ENCODE measurements around the gene SPTBN4.

The SPTBN4 gene

DNA sequence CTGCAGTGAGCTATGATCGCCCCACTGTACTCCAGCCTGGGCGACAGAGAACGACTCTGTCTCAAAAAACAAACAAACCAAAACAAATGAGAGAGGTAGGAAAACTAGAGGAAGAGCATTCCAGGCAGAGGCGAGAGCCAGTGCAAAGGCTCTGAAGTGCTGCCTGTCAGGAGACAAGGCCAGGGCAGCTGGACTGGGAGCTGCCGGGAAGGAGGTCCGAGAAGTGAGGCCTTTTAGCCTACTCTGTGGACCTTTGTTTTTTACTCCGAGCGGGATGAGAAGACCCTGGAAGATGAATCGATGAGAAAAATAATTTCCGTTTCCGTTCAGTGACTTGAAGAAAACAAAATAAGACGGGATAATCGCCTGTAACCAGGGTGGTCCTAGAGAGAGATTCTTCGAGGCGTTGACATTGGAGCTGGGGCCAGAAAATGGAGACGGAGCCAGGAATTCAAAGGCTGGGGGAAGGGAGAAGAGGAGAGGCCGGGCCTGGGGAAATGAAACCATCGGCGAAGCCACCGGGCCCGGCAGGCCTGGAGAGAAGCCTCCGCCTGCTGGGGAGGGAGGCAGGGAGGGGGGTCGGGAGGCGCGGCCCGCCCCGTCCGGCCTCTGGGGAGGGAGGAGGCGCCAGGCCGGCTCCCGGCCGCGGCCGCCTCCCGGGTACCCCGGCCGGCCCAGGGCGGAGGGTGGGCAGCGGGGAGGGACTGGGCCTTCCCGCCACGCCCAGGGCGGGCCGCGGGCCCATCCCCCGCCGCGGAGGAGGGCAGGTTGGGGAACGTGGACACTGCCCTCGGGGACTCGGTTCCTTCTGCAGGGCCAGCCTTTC lies 33.2 kb upstream of the SPTBN4 start (continued):
- TF ChIP-seq, protein P1, sequence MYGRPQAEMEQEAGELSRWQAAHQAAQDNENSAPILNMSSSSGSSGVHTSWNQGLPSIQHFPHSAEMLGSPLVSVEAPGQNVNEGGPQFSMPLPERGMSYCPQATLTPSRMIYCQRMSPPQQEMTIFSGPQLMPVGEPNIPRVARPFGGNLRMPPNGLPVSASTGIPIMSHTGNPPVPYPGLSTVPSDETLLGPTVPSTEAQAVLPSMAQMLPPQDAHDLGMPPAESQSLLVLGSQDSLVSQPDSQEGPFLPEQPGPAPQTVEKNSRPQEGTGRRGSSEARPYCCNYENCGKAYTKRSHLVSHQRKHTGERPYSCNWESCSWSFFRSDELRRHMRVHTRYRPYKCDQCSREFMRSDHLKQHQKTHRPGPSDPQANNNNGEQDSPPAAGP (tag by site-specific recombination; IDR thresholded peaks at IDR 0.05) = peak; percentile 73; the same call in 1 of the 2 replicates
- TF ChIP-seq ZFP3 (tag by site-specific recombination; IDR thresholded peaks at IDR 0.05; ENCODE audit: low read depth) = no peak
- TF ChIP-seq KLF16 (tag by site-specific recombination; IDR thresholded peaks at IDR 0.05) = peak; percentile 33; the same call in 1 of the 2 replicates
- peak; percentile 86 for TF ChIP-seq KLF10 (tag by site-specific recombination; IDR thresholded peaks at IDR 0.05)
- TF ChIP-seq ZNF341 (tag by site-specific recombination; IDR thresholded peaks at IDR 0.05; ENCODE audit: low read depth) = peak; percentile 69
- TF ChIP-seq ZXDB (tag by site-specific recombination; IDR thresholded peaks at IDR 0.05) = peak; percentile 82
- TF ChIP-seq, protein P2, sequence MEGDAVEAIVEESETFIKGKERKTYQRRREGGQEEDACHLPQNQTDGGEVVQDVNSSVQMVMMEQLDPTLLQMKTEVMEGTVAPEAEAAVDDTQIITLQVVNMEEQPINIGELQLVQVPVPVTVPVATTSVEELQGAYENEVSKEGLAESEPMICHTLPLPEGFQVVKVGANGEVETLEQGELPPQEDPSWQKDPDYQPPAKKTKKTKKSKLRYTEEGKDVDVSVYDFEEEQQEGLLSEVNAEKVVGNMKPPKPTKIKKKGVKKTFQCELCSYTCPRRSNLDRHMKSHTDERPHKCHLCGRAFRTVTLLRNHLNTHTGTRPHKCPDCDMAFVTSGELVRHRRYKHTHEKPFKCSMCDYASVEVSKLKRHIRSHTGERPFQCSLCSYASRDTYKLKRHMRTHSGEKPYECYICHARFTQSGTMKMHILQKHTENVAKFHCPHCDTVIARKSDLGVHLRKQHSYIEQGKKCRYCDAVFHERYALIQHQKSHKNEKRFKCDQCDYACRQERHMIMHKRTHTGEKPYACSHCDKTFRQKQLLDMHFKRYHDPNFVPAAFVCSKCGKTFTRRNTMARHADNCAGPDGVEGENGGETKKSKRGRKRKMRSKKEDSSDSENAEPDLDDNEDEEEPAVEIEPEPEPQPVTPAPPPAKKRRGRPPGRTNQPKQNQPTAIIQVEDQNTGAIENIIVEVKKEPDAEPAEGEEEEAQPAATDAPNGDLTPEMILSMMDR (tag by site-specific recombination; IDR thresholded peaks at IDR 0.05) = no peak
- peak; percentile 66; the same call in 1 of the 2 replicates for TF ChIP-seq ZFHX2 (tag by site-specific recombination; conservative IDR thresholded peaks at IDR 0.05)
- TF ChIP-seq ZFP37 (tag by site-specific recombination; IDR thresholded peaks at IDR 0.05) = peak; percentile 89
- TF ChIP-seq OVOL3 (tag by site-specific recombination; IDR thresholded peaks at IDR 0.05) = 0 out of 2 replicates have a peak, but pooled peaks have one; percentile 76
- TF ChIP-seq ZNF174 (tag by site-specific recombination; IDR thresholded peaks at IDR 0.05) = no peak
- no peak for TF ChIP-seq ZNF626 (tag by site-specific recombination; IDR thresholded peaks at IDR 0.05)
- TF ChIP-seq, protein P3, sequence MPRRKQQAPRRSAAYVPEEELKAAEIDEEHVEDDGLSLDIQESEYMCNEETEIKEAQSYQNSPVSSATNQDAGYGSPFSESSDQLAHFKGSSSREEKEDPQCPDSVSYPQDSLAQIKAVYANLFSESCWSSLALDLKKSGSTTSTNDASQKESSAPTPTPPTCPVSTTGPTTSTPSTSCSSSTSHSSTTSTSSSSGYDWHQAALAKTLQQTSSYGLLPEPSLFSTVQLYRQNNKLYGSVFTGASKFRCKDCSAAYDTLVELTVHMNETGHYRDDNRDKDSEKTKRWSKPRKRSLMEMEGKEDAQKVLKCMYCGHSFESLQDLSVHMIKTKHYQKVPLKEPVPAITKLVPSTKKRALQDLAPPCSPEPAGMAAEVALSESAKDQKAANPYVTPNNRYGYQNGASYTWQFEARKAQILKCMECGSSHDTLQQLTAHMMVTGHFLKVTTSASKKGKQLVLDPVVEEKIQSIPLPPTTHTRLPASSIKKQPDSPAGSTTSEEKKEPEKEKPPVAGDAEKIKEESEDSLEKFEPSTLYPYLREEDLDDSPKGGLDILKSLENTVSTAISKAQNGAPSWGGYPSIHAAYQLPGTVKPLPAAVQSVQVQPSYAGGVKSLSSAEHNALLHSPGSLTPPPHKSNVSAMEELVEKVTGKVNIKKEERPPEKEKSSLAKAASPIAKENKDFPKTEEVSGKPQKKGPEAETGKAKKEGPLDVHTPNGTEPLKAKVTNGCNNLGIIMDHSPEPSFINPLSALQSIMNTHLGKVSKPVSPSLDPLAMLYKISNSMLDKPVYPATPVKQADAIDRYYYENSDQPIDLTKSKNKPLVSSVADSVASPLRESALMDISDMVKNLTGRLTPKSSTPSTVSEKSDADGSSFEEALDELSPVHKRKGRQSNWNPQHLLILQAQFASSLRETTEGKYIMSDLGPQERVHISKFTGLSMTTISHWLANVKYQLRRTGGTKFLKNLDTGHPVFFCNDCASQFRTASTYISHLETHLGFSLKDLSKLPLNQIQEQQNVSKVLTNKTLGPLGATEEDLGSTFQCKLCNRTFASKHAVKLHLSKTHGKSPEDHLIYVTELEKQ (tag by site-specific recombination; IDR thresholded peaks at IDR 0.05; ENCODE audit: borderline replicate concordance) = no peak; the same call in 1 of the 2 replicates
- 0 out of 2 replicates have a peak, but pooled peaks have one; percentile 48 for TF ChIP-seq EGR2 (tag by site-specific recombination; IDR thresholded peaks at IDR 0.05; ENCODE audit: low read depth)
- TF ChIP-seq, protein P4, sequence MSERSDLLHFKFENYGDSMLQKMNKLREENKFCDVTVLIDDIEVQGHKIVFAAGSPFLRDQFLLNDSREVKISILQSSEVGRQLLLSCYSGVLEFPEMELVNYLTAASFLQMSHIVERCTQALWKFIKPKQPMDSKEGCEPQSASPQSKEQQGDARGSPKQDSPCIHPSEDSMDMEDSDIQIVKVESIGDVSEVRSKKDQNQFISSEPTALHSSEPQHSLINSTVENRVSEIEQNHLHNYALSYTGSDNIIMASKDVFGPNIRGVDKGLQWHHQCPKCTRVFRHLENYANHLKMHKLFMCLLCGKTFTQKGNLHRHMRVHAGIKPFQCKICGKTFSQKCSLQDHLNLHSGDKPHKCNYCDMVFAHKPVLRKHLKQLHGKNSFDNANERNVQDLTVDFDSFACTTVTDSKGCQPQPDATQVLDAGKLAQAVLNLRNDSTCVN (tag by site-specific recombination; optimal IDR thresholded peaks at IDR 0.05) = peak; percentile 49
- TF ChIP-seq ZNF561 (tag by site-specific recombination; IDR thresholded peaks at IDR 0.05; ENCODE audit: borderline replicate concordance) = peak; percentile 89
- TF ChIP-seq SP7 (tag by site-specific recombination; IDR thresholded peaks at IDR 0.05) = peak; percentile 72; the same call in 1 of the 2 replicates
- TF ChIP-seq ZNF585B (tag by site-specific recombination; IDR thresholded peaks at IDR 0.05) = peak; percentile 60
- TF ChIP-seq KLF9 (tag by site-specific recombination; IDR thresholded peaks at IDR 0.05; ENCODE audit: low read depth) = peak; percentile 67; the same call in 1 of the 2 replicates
- no peak for TF ChIP-seq ZNF530 (tag by site-specific recombination; IDR thresholded peaks at IDR 0.05; ENCODE audit: low read depth)
- TF ChIP-seq REPIN1 (tag by site-specific recombination; IDR thresholded peaks at IDR 0.05; ENCODE audit: low read depth) = no peak
- TF ChIP-seq ZIC2 (tag by site-specific recombination; IDR thresholded peaks at IDR 0.05) = peak; percentile 64; the same call in 1 of the 2 replicates
- TF ChIP-seq ZNF501 (tag by site-specific recombination; IDR thresholded peaks at IDR 0.05) = peak; percentile 73
- TF ChIP-seq ZNF184 (tag by site-specific recombination; IDR thresholded peaks at IDR 0.05) = no peak
- 0 out of 2 replicates have a peak, but pooled peaks have one; percentile 40 for TF ChIP-seq ZNF548 (tag by site-specific recombination; IDR thresholded peaks at IDR 0.05)

Measured in HEK293 (cell line).